Measurements from ENCODE around the gene TSLP. TPM values are rescaled to one million over a fixed set of nuclear protein-coding genes. Genes with fewer than 3 reads are reported as not detected.
A peak's percentile ranks its signal among the peaks of the same experiment; 100 is the strongest.

TSLP gene
- not detected for polyA plus RNA-seq

GRCh38 chr5:111071413-111071812 is at the start of gene TSLP:
Gene TSLP, plus strand, starts transcription at chr5:111071713. Its CDS starts 178 bp downstream, at chr5:111071891.
- Mint-ChIP-seq H3K36me3 (no peaks in the 10 kb centered on the region), H3K4me1 (peaks cover 6 to 18% (median 15%) of the 10 kb centered on the region in 3 donors), H3K9me3 (no peaks in the 10 kb centered on the region), H3K27ac (peak within 1 kb of the TSS in 1 of 3 donors; percentile 21), H3K27me3 (peaks cover 63% of the 10 kb centered on the region), H3K4me3 (peak within 1 kb of the TSS in 3 of 4 donors; percentile 14 to 91 (median 26))

- no peaks in the 10 kb centered on the region for H3K36me3 Mint-ChIP-seq
- H3K4me3 Mint-ChIP-seq, result no peak overlapping the region
- no peaks in the 10 kb centered on the region for H3K27me3 Mint-ChIP-seq
- no peak overlapping the region for H3K27ac Mint-ChIP-seq
- peaks cover 0 to 2% (median 0%) of the 10 kb centered on the region in 3 donors for H3K9me3 Mint-ChIP-seq
- H3K4me1 Mint-ChIP-seq, result no peaks in the 10 kb centered on the region
Observed at GRCh38 chr5:111022301-111022700, 49.2 kb upstream of the TSLP start.

GRCh38 chr5:111028865-111029264 is 42.6 kb upstream of the TSLP start:
- Mint-ChIP-seq H3K4me3 (no peak overlapping the region), H3K36me3 (peaks cover 1% of the 10 kb centered on the region), H3K27ac (no peak overlapping the region), H3K4me1 (no peaks in the 10 kb centered on the region), H3K9me3 (peaks cover 0 to 5% (median 0%) of the 10 kb centered on the region in 3 donors), H3K27me3 (no peaks in the 10 kb centered on the region)

GRCh38 chr5:111043712-111044506 is 27.6 kb upstream of the TSLP start:
- H3K36me3 Mint-ChIP-seq, result no peaks in the 10 kb centered on the region
- H3K27me3 Mint-ChIP-seq, result no peaks in the 10 kb centered on the region
- H3K4me1 Mint-ChIP-seq, result no peaks in the 10 kb centered on the region
- no peak overlapping the region for H3K27ac Mint-ChIP-seq
- H3K9me3 Mint-ChIP-seq, result peaks cover 0 to under 1% (median 0%) of the 10 kb centered on the region in 3 donors
- no peak overlapping the region for H3K4me3 Mint-ChIP-seq

- H3K4me3 Mint-ChIP-seq, result no peak overlapping the region
- H3K27me3 Mint-ChIP-seq, result peaks cover 15% of the 10 kb centered on the region
Observed at GRCh38 chr5:111058064-111058463, 13.4 kb upstream of the TSLP start.

GRCh38 chr5:111060169-111060568 is 11.3 kb upstream of the TSLP start:
- Mint-ChIP-seq H3K27me3 (peaks cover 18% of the 10 kb centered on the region), H3K4me3 (no peak overlapping the region), H3K36me3 (no peaks in the 10 kb centered on the region), H3K9me3 (peaks cover 0 to 5% (median 0%) of the 10 kb centered on the region in 3 donors), H3K27ac (no peak overlapping the region), H3K4me1 (no peaks in the 10 kb centered on the region)

More at GRCh38 chr5:111058064-111058463, 13.4 kb upstream of the TSLP start:
- Mint-ChIP-seq H3K4me1 (no peaks in the 10 kb centered on the region), H3K27ac (no peak overlapping the region), H3K36me3 (no peaks in the 10 kb centered on the region), H3K9me3 (peaks cover 0 to 5% (median 0%) of the 10 kb centered on the region in 3 donors)

- H3K4me1 Mint-ChIP-seq, result no peaks in the 10 kb centered on the region
- H3K27me3 Mint-ChIP-seq, result peaks cover 18% of the 10 kb centered on the region
- no peak overlapping the region for H3K27ac Mint-ChIP-seq
- no peaks in the 10 kb centered on the region for H3K36me3 Mint-ChIP-seq
- H3K9me3 Mint-ChIP-seq, result peaks cover 0 to 5% (median 0%) of the 10 kb centered on the region in 3 donors
- no peak overlapping the region for H3K4me3 Mint-ChIP-seq
Observed at GRCh38 chr5:111061618-111062017, 9.9 kb upstream of the TSLP start.

GRCh38 chr5:111063709-111064322 is 7.7 kb upstream of the TSLP start:
- Mint-ChIP-seq H3K9me3 (peaks cover 0 to 2% (median 0%) of the 10 kb centered on the region in 3 donors), H3K4me1 (no peaks in the 10 kb centered on the region), H3K36me3 (no peaks in the 10 kb centered on the region), H3K4me3 (no peak overlapping the region), H3K27ac (no peak overlapping the region), H3K27me3 (peaks cover 23% of the 10 kb centered on the region)

- H3K4me3 Mint-ChIP-seq, result no peak overlapping the region
- H3K4me1 Mint-ChIP-seq, result peaks cover 0 to 7% (median 6%) of the 10 kb centered on the region in 3 donors
- peaks cover 44% of the 10 kb centered on the region for H3K27me3 Mint-ChIP-seq
- H3K36me3 Mint-ChIP-seq, result no peaks in the 10 kb centered on the region
- no peak overlapping the region for H3K27ac Mint-ChIP-seq
- H3K9me3 Mint-ChIP-seq, result no peaks in the 10 kb centered on the region
Observed at GRCh38 chr5:111066261-111066938, 5.1 kb upstream of the TSLP start.

GRCh38 chr5:111068213-111068612 is 3.3 kb upstream of the TSLP start:
- no peak overlapping the region for H3K4me3 Mint-ChIP-seq
- no peak overlapping the region for H3K27ac Mint-ChIP-seq
- H3K4me1 Mint-ChIP-seq, result peaks cover 1 to 13% (median 10%) of the 10 kb centered on the region in 3 donors
- H3K36me3 Mint-ChIP-seq, result no peaks in the 10 kb centered on the region
- H3K9me3 Mint-ChIP-seq, result no peaks in the 10 kb centered on the region
- peaks cover 60% of the 10 kb centered on the region for H3K27me3 Mint-ChIP-seq

- Mint-ChIP-seq H3K36me3 (no peaks in the 10 kb centered on the region), H3K27ac (no peak overlapping the region), H3K4me3 (peak overlapping the region in 1 of 4 donors; percentile 66), H3K9me3 (no peaks in the 10 kb centered on the region), H3K4me1 (peaks cover 6 to 18% (median 15%) of the 10 kb centered on the region in 3 donors), H3K27me3 (peaks cover 71% of the 10 kb centered on the region)
Observed at GRCh38 chr5:111069839-111070238, 1.7 kb upstream of the TSLP start.

GRCh38 chr5:111070272-111071134 is 1.0 kb upstream of the TSLP start:
- Mint-ChIP-seq H3K4me1 (peaks cover 6 to 18% (median 15%) of the 10 kb centered on the region in 3 donors), H3K36me3 (no peaks in the 10 kb centered on the region), H3K4me3 (peak overlapping the region in 2 of 4 donors; percentile 26 to 66), H3K27me3 (peaks cover 70% of the 10 kb centered on the region), H3K27ac (no peak overlapping the region), H3K9me3 (no peaks in the 10 kb centered on the region)

- Mint-ChIP-seq H3K4me1 (peaks cover 6 to 18% (median 15%) of the 10 kb centered on the region in 3 donors), H3K27ac (peak overlapping the region in 1 of 3 donors; percentile 3), H3K36me3 (no peaks in the 10 kb centered on the region), H3K4me3 (peak overlapping the region; percentile 25 to 91 (median 83)), H3K9me3 (no peaks in the 10 kb centered on the region), H3K27me3 (peaks cover 55% of the 10 kb centered on the region)
Observed at GRCh38 chr5:111072949-111073682, 1.6 kb downstream of the TSLP start.

GRCh38 chr5:111074244-111074643 is 2.7 kb downstream of the TSLP start:
- Mint-ChIP-seq H3K9me3 (no peaks in the 10 kb centered on the region), H3K36me3 (no peaks in the 10 kb centered on the region), H3K27me3 (peaks cover 54% of the 10 kb centered on the region), H3K4me1 (peaks cover 6 to 17% (median 15%) of the 10 kb centered on the region in 3 donors), H3K4me3 (peak overlapping the region in 2 of 4 donors; percentile 10 to 25), H3K27ac (no peak overlapping the region)

Data from IgD-negative memory B cell (primary cell).